Skeletal muscle tissue (tissue), 4 donors: ENCODE results near the gene IPPK. TPM values are rescaled to one million over a fixed set of nuclear protein-coding genes. Genes with fewer than 3 reads are reported as not detected.

Experiments used
- H3K27ac ChIP-seq: one replicate; pipeline ENCODE4 v1.7.0; 2013; ENCODE audit warnings: mild to moderate bottlenecking, low read depth, low read length, inconsistent platforms
- H3K27me3 ChIP-seq, 3 donors: one replicate each; pipeline ENCODE4 v1.7.0; 2013; ENCODE audit warnings: low read length in 3 of 3; ENCODE audit not compliant: control insufficient read depth in 3 of 3, insufficient read depth in 3 of 3
- H3K36me3 ChIP-seq, 3 donors: one replicate each; pipeline ENCODE4 v1.7.0; 2013; ENCODE audit warnings: low read length in 3 of 3; ENCODE audit not compliant: control insufficient read depth in 3 of 3, insufficient read depth in 3 of 3
- H3K4me1 ChIP-seq, 3 donors: one replicate each; pipeline ENCODE4 v1.7.0; 2013; ENCODE audit warnings: low read length in 3 of 3, mild to moderate bottlenecking in 3 of 3; ENCODE audit not compliant: control insufficient read depth in 3 of 3, insufficient read depth in 3 of 3
- H3K4me3 ChIP-seq, 3 donors: one replicate each; pipeline ENCODE4 v1.7.0; 2013; ENCODE audit warnings: low read length in 3 of 3
- H3K9ac ChIP-seq, 3 donors: one replicate each; pipeline ENCODE4 v1.7.0; 2013; ENCODE audit warnings: low read length in 3 of 3, mild to moderate bottlenecking in 3 of 3, moderate library complexity in 2 of 3, low read depth in 1 of 3
- H3K9me3 ChIP-seq, 3 donors: one replicate each; pipeline ENCODE4 v1.7.0; 2013; ENCODE audit warnings: low read length in 3 of 3; ENCODE audit not compliant: control insufficient read depth in 3 of 3
- total RNA-seq: library from RNA; depleted of rRNA; stranded (reverse); fragments of >200 nt; gene quantifications from one replicate; pipeline ENCODE4 v1.2.3, GENCODE V29; 2014
- donor health status: Osteomylitis.

IPPK gene
- total RNA-seq, 1 donor from 2014 or later, result 6.3 TPM

DNA sequence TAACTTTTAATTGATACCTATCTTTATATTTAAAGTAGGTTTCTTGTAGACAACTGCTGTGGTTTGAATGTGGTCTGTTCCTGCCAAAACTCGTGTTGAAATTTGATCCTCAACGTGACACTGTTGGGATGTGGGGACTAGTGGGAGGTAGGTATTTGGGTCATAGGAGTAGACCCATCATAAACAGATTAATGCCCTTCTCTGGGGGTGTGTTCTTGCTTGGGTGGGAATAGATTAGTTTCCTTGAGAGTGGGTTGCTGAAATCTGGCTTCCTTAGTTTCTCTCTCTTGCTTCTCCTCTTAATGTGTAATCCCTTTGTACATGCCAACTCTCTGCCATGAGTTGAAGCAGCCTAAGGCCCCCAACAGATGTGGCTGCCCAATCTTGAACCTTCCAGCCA, 34.6 kb upstream of the IPPK start:
- no peak overlapping the region for H3K9ac ChIP-seq
- no peaks in the 10 kb centered on the region for H3K4me1 ChIP-seq
- H3K4me3 ChIP-seq, result no peak overlapping the region
- H3K27me3 ChIP-seq, result no peaks in the 10 kb centered on the region
- no peak overlapping the region for H3K27ac ChIP-seq
- no peaks in the 10 kb centered on the region for H3K9me3 ChIP-seq
- H3K36me3 ChIP-seq, result peaks cover under 1 to 4% (median 3%) of the 10 kb centered on the region in 3 donors

DNA sequence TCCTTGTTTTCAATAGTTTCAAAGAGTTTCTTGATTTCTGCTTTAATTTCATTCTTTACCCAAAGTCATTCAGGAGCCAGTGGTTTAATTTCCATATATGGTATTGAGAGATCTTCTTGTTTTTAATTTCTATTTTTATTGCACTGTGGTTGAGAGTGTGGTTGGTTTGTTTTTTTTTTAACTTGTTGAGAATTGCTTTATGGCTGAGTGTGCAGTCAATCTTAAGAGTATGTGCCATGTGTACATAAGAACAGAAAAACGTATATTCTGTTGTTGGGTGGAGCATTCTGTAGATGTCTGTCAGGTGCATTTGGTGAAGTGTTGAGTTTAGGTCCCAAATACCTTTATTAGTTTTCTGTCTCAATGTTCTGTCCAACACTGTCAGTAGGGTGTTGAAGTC, 26.7 kb upstream of the IPPK start:
- peaks cover 0 to 1% (median 0%) of the 10 kb centered on the region in 3 donors for H3K9me3 ChIP-seq
- no peak overlapping the region for H3K4me3 ChIP-seq
- H3K27ac ChIP-seq, result no peak overlapping the region
- no peaks in the 10 kb centered on the region for H3K36me3 ChIP-seq
- H3K4me1 ChIP-seq, result no peaks in the 10 kb centered on the region
- no peak overlapping the region for H3K9ac ChIP-seq
- H3K27me3 ChIP-seq, result no peaks in the 10 kb centered on the region

DNA sequence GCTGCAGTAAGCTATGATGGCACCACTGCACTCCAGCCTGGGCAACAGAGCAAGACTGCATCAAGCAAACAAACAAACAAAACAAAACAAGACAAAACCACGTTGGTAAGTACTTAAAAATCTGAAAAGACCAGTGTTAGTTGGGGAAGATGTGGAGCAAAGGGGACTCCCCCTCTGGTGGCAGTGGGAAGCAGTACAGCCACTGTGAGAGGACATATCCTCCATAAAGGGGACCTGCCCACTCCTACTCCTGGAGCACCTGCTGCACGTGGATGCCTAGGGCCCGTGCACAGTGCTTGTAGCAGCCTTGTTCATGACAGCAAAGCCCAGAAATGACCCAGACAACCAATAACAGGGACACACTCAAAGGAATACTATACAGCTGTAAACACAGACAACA, 17.0 kb upstream of the IPPK start:
- Histone ChIP-seq H3K4me1 (no peaks in the 10 kb centered on the region), H3K27me3 (no peaks in the 10 kb centered on the region), H3K9ac (no peak overlapping the region), H3K27ac (no peak overlapping the region), H3K9me3 (no peaks in the 10 kb centered on the region), H3K36me3 (no peaks in the 10 kb centered on the region), H3K4me3 (no peak overlapping the region)

DNA sequence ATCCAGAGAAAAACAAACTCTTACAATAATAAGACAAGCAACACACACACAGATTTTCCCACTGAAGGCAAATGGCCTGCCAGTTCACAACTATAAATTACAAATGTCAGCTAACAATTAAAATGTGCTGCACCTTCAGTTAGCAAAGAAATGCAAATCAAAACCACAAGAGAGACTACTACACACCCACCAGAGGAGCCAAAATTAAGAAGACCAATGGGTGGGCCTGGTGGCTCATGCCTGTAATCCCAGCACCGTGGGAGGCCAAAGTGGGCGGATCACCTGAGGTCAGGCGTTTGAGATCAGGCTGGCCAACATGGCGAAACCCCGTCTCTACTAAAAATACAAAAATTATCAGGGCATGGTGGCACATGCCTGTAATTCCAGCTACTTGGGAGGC, 15.1 kb upstream of the IPPK start:
- no peak overlapping the region for H3K27ac ChIP-seq
- H3K4me3 ChIP-seq, result no peak overlapping the region
- H3K9me3 ChIP-seq, result no peaks in the 10 kb centered on the region
- H3K36me3 ChIP-seq, result no peaks in the 10 kb centered on the region
- H3K4me1 ChIP-seq, result no peaks in the 10 kb centered on the region
- peaks cover 0 to 2% (median 0%) of the 10 kb centered on the region in 3 donors for H3K27me3 ChIP-seq
- no peak overlapping the region for H3K9ac ChIP-seq

DNA sequence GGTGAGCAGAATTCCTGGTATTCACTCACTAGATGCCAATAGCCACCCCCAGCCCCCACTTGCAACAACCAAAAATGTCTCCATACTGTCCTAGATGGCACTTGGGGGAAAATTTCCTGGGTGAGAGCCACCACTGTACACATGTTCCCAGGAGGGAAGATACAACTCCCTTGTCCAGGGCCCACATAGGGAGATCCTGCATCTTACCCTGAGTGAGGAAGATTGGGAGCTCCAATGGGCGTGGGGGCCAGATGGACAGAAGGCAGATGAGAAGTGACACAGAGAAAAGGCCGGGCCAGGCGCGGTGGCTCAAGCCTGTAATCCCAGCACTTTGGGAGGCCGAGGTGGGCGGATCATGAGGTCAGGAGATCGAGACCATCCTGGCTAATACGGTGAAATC, 12.3 kb upstream of the IPPK start:
- no peaks in the 10 kb centered on the region for H3K36me3 ChIP-seq
- no peaks in the 10 kb centered on the region for H3K4me1 ChIP-seq
- H3K9ac ChIP-seq, result no peak overlapping the region
- no peaks in the 10 kb centered on the region for H3K9me3 ChIP-seq
- H3K4me3 ChIP-seq, result no peak overlapping the region
- no peak overlapping the region for H3K27ac ChIP-seq
- H3K27me3 ChIP-seq, result peaks cover 0 to 7% (median 0%) of the 10 kb centered on the region in 3 donors

DNA sequence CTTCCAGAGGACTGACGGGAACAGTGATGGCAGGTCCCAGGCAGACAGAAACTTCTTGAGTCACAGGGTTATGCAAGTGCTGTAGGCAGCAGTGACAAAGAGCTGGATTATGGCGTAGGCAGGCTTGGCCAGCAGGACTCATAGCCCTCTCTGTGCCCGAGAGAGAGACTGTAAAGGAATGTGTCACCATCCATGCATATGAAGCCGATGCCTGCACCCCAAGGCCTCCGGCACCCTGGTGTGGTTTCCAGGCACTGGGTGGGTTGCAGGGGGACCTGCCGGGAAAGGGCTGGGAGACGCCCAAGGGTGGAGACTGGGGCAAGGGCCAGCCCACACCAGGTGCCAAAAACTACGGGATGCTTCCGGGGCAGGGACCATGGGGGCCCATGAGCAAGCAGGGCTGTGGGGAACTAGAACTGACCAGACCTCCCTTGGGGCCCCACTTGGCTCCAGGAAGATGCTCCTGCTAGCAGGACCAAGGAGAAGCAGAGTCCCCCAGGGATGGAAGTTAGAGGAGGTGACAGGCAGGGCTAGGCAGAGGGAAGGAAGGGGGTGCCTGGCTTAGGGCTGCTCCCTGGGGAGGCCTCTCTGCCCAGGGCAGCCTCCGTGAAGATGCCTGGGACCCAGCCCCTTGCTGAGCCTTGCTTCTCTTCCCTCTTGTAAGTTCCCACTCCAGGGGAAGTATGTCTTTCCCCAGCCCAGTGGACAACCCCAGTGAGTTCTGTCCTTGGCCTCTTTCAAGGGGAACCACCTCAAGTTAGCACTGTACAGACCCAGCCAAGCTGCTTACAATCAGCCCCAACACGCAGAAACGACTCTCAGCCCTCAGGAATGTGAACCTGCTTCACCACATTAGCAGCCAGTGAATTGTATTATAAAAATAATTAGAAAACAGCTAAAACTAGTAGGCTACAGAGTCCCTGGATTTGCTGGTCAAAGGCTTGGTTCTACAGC, 10.5 kb upstream of the IPPK start:
- Histone ChIP-seq H3K4me1 (no peaks in the 10 kb centered on the region), H3K9ac (no peak overlapping the region), H3K4me3 (no peak overlapping the region), H3K27me3 (peaks cover 0 to 7% (median 0%) of the 10 kb centered on the region in 3 donors), H3K9me3 (no peaks in the 10 kb centered on the region), H3K36me3 (no peaks in the 10 kb centered on the region), H3K27ac (no peak overlapping the region)

DNA sequence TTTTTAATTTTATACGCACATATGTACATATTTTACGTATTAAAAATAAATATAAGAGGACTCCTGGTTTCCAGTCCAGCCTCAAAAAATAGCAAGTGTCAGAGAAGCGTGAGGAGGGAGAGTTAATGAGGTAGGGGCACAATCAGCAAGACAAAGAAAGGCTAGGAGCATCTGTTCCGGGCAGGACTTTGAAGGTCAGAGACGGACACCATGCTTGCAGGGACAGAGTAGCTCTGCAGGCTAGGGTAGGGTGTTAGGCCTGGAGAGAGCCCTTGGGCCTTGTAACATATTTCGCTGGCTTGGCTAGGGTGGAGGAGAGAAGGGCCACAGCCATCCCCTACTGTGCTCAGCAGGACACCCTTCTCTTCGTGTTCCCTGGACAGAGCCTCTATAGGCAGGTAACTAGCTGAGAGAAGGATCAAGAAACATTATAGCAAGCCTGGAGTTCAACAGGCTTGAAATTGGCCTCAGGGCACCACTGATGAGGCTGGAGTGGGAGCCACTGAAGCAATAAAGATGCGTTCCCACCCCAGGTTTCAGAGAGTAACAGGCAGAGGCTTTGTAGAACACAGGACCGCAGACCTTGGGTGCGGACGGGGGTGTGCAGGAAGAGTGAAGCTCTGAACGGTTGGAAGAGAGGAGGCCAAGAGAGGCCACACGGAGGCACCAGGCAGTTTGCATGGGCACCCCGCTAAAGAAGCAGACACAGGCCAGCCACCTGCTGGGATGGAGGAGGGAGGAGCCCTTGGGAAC, 9.7 kb upstream of the IPPK start:
- Histone ChIP-seq H3K27ac (no peak overlapping the region), H3K27me3 (peaks cover 0 to 7% (median 0%) of the 10 kb centered on the region in 3 donors), H3K9ac (no peak overlapping the region), H3K4me3 (peak overlapping the region in 1 of 3 donors; percentile 6), H3K9me3 (no peaks in the 10 kb centered on the region), H3K4me1 (no peaks in the 10 kb centered on the region), H3K36me3 (no peaks in the 10 kb centered on the region)

DNA sequence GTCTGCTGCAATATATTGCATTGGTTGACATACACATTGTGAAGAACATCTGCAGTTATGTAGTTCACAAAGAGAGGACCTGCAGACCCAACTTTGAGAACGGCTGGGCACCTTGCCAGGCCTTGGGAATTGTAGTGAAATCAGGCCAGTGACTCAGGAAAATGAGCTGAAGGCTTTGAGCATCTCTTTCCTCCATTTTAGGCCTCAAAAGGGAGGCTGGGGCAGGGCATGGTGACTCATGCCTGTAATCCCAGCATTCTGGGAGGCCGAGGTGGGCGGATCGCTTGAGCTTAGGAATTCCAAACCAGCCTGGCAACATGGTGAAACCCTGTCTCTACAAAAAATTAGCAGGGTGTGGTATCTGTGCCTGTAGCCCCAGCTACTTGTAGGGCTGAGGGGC, 1.4 kb upstream of the IPPK start:
- peaks cover 12 to 31% (median 31%) of the 10 kb centered on the region in 3 donors for H3K4me1 ChIP-seq
- no peaks in the 10 kb centered on the region for H3K27me3 ChIP-seq
- H3K27ac ChIP-seq, result no peak overlapping the region
- H3K36me3 ChIP-seq, result peaks cover 3 to 8% (median 5%) of the 10 kb centered on the region in 3 donors
- H3K4me3 ChIP-seq, result peak overlapping the region; percentile 20 to 100 (median 100)
- no peak overlapping the region for H3K9ac ChIP-seq
- H3K9me3 ChIP-seq, result no peaks in the 10 kb centered on the region

DNA sequence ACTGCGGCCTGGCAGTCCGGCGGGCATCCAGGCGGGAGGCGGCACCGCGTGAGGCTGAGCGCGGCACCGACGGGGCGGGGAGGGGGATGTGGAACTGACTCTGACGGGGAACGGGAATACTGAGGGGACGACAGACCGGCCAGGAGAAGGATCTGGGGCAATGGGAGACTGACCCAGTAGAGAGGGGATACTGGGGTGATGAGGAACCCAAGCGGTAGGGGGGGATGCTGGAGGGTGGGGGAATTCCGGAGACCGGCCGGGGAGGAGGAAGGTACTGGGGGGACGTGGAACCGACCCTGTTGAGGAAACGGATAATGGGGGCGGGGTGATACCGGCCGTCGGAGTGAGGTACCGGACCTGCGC, 423 bp downstream of the IPPK start:
- H3K27ac ChIP-seq, result peak overlapping the region; percentile 88
- peak overlapping the region; percentile 79 to 93 (median 84) for H3K9ac ChIP-seq
- H3K27me3 ChIP-seq, result no peaks in the 10 kb centered on the region
- peaks cover 5 to 9% (median 7%) of the 10 kb centered on the region in 3 donors for H3K36me3 ChIP-seq
- H3K4me3 ChIP-seq, result peak overlapping the region; percentile 85 to 100 (median 89)
- no peaks in the 10 kb centered on the region for H3K9me3 ChIP-seq
- H3K4me1 ChIP-seq, result peaks cover 12 to 38% (median 37%) of the 10 kb centered on the region in 3 donors
